HS-27A (cell line): ENCODE results near the gene PAPLN.
"Not testable (repeated sequence)": the region's sequence is repeated elsewhere in the genome, so short reads cannot be mapped to it uniquely, and the experiment has no call there.

Source experiments
- DNase-seq: peaks from one replicate; pipeline ENCODE4 v3.0.0-alpha.2; 2012; ENCODE audit warnings: low read depth, missing footprints

PAPLN gene, protein sequence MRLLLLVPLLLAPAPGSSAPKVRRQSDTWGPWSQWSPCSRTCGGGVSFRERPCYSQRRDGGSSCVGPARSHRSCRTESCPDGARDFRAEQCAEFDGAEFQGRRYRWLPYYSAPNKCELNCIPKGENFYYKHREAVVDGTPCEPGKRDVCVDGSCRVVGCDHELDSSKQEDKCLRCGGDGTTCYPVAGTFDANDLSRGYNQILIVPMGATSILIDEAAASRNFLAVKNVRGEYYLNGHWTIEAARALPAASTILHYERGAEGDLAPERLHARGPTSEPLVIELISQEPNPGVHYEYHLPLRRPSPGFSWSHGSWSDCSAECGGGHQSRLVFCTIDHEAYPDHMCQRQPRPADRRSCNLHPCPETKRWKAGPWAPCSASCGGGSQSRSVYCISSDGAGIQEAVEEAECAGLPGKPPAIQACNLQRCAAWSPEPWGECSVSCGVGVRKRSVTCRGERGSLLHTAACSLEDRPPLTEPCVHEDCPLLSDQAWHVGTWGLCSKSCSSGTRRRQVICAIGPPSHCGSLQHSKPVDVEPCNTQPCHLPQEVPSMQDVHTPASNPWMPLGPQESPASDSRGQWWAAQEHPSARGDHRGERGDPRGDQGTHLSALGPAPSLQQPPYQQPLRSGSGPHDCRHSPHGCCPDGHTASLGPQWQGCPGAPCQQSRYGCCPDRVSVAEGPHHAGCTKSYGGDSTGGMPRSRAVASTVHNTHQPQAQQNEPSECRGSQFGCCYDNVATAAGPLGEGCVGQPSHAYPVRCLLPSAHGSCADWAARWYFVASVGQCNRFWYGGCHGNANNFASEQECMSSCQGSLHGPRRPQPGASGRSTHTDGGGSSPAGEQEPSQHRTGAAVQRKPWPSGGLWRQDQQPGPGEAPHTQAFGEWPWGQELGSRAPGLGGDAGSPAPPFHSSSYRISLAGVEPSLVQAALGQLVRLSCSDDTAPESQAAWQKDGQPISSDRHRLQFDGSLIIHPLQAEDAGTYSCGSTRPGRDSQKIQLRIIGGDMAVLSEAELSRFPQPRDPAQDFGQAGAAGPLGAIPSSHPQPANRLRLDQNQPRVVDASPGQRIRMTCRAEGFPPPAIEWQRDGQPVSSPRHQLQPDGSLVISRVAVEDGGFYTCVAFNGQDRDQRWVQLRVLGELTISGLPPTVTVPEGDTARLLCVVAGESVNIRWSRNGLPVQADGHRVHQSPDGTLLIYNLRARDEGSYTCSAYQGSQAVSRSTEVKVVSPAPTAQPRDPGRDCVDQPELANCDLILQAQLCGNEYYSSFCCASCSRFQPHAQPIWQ

DNA sequence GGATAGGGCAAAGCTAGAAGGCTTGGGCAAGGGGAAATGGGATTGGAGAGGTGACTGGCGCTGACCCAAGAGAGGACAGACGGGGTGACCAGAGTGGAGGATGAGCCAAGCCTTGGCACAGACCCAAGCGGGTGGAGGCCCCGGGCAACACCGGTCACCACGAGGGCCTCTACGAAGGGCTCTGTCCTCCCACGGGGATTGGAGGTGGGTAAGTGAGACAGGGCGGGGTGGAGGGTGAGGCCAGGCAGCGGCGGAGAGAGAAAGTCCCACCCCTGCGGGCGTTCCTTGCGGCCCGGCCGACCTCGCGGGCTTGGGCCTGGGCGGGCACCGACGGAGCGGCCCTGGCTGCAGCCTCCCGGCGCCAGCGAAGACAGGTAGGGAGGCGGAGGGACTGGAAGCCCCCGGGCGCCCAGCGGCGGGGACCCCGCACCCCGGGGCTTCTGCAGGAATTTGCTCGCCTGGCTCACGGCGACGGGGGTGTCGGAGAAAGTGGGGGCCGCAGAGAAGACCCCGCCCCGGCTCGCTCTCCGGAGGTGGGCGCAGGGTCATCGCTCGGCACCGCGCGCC, at the start of gene PAPLN:
Gene PAPLN (plus strand): TSS at position 288 of the 567 bp plus-strand sequence. CDS start 2,273 bp downstream, outside the sequence.
- no peak for DNase-seq

DNA sequence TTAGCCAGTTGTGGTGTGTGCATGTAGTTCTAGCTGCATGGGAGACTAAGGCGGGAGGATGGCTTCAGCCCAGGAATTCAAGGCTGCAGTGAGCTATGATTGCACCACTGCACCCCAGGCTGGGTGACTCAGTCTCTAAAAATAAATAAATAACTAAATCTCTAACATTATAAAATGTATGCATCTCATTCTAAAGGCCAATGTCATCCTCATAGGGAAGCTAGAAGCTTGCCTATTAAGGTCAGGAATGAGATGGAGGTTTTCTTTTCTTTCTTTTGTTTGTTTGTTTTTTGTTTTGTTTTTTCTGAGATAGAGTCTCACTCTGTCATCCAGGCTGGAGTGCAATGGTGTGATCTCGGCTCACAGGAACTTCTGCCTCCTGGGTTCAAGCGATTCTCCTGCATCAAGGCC, 48.8 kb upstream of the PAPLN start:
- DNase-seq: peak; percentile 5

DNA sequence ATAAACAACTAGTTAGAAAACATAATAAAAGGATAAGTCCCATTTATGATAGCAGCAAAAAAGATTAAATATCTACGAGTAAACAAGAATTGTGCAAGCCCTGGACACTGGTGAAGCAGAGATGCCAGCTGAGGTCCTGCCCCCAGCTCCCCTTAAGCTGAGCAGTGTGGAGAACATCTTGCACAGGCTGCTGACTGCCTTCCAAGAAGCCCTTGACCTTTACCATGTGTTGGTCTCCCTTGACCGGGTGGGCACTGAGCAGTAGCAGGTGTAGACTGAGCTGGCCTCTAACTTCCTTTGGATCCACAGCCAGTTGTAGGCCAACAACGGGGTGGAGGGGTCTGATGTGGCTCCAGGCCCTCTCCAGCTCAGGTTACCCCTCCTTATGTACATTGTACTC, 47.7 kb upstream of the PAPLN start:
- DNase-seq: no peak

DNA sequence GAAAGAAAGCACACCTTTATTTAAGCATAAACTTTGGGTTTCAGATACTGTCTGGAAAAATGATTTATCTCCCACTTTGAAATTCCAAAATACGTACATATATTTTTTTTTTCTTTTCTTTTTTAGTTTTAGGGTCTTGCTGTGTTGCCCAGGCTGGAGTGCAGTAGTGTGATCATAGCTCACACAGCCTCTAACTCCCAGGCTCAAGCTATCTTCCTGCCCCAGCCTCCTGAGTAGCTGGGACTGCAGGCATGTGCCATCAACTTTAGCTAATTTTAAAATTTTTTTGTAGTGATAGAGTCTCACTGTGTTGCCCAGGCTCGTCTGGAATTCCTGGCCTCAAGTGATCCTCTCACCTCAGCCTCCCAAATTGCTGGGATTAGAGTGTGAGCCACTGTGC, 45.9 kb upstream of the PAPLN start:
- no peak for DNase-seq

DNA sequence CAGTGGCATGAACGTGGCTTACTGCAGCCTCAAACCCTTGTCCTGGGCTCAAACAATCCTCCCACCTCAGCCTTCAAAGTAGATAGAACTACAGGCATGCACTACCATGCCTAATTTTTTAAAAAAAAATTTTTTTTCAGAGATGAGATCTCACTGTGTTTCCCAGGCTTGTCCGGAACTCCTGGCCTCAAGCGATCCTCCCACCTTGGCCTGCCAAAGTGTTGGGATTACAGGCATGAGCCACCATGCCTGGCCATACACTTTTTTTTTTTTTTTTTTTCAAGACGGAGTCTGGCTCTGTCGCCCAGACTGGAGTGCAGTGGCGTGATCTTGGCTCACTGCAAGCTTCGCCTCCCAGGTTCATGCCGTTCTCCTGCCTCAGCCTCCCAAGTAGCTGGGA, 43.0 kb upstream of the PAPLN start:
- not testable (repeated sequence) for DNase-seq

DNA sequence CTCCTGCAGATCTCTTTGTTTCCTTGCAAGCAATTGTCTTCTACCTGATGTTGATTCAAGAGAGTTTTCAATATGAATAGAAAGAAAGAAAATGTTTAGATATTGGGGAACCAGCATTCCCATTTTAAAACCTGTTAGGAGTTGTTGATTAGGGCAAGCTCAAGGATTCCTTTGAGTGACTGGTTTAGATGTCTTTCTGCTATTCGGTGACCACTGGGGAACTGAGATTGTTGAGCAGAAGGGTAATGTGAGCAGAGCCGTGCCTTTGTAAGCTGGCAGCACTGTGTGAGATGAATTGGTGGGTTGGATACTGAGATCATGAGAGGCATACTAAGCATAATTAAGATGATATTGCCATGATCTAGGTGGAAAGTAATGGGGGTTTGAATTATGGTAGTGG, 39.1 kb upstream of the PAPLN start:
- DNase-seq: no peak

DNA sequence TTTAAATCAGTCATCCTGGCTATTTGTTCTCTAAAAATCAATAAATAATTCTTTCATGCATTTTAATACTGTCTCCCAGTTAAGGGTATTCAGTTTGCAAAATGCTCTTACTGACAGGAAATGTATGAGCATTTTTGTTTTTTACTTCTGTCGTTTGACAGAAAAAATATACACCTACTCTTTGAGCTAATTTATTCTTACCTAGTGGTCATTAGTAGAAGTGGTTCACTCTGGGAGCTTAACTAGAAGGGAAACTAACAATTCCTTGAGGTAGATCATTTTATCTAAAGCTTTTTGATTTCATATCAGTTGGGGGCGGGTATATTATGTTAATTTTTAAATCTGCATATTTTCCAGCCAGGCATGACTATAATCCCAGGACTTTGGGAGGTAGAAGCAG, 33.8 kb upstream of the PAPLN start:
- no peak for DNase-seq

DNA sequence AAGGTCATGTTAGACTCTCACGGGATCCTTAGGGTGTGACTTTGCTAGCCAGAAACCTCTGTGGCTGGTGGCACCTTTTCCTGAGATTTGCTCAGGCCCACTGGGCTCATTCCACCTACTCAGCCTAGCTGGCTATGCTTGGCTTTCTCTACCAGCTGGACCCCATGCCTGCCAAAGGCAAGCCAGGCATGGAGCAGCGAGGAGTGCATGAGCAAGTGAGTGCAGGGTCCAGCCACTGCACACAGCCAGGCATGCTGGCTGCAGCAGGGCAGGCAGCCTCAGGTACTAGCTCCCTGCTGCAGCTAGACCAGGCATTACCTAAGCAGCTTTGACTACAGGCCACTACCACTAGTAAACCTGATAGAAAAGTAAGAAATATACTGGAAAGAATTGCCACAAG, 29.7 kb upstream of the PAPLN start:
- DNase-seq: no peak

DNA sequence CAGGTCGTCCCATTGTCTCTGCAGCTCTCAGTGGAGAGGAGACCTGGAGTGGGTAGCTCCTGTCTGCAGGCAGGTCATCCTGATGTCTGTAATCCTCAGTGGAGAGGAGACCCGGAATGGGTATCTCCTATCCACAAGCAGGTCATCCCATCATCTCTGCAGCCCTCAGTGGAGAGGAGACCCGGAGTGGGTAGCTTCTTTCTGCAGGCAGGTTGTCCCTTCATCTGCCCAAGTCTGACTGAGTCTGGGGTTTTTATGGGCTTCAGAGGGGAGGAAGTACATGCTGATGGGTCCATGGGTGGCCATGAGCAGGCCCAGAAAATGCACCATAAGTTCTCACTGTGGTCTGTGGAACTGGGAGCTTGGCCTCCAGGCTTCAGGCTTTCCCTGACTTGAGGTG, 28.9 kb upstream of the PAPLN start:
- DNase-seq: no peak

DNA sequence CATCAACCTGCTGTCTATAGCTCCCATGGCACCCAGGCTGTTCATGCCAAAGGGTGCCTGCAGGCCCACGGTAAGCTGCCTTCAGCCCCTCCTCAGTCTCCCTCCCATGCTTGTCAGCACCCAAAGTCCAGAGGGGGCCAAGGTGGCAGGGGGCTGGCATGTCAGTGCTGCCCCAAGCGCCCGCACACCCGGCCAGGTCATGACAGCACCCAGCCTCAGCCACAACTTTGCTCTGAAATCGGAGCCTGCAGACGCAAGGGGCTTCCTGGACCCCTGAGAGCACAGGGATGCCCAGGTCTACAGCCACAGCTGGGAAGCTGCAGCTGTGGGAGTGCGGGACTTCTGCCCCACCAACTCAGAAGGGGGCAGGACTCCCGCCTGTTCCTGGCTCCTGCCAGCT, 28.5 kb upstream of the PAPLN start:
- DNase-seq: no peak

DNA sequence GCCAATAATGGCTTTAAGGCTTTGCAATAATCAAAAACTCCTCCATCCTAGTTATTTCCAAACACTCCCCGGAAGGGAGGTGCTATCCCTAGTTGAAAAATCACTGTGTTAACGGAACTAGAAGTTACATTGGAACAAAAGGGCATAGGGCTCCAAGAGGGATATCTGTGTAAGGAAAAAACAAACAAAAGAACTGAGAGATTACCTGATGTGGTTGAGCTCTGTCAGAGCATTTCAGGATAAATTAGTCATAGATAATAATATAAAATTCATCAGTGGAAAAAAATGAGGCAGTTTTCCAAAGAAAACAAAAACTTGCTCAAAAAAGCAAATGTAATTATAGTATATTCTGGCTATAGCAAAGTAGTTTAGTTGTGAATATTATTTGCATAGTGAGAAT, 27.4 kb upstream of the PAPLN start:
- no peak for DNase-seq

DNA sequence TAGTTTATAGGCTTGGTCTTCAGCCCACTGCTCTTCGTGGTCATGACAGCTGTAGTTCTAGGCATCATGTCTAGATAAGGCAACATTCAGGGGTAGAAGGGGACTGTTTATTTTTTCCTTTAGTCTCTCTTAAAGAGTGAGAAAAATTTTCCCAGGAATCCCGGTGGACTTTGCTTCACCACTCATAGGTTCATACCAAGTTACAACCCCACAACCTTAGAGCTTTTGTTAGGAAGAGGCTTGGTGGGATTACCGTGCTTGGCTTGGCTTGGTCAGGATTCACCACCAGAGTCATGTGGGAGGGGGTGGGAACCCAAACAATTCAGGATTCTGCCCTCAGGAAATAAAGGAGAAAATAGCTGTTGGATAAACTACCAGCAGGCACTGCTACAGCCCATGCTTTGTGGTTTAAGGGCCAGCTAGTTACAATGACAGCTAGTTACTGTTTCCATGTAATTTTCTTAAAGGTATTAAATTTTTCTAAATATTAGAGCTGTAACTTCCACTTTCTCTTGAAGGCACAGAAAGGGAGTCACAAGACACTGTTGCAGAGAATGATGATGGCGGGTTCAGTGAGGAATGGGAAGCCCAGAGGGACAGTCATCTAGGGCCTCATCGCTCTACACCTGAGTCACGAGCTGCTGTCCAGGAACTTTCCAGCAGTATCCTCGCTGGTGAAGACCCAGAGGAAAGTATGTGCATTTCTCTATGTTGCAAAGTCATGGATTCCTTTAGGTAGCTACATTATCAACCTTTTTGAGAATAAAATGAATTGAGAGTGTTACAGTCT, 25.9 kb upstream of the PAPLN start:
- no peak for DNase-seq

DNA sequence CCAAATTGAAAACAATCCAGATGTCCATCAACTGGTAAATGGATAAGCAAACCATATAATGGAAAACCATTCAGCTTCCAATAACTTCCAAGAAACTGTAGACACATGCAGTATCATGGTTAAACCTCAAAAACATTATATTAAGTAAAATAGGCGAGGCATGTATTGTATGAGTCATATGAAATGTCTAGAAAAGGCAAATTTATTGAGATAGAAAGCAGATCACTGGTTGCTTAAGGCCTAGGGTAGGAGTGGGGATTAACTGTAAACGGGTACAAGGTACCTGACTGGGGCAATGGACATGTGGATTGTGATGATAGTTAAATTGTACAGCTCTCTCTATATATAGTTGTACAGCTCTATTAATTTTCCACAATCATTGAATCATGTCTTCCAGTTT, 21.3 kb upstream of the PAPLN start:
- no peak for DNase-seq

DNA sequence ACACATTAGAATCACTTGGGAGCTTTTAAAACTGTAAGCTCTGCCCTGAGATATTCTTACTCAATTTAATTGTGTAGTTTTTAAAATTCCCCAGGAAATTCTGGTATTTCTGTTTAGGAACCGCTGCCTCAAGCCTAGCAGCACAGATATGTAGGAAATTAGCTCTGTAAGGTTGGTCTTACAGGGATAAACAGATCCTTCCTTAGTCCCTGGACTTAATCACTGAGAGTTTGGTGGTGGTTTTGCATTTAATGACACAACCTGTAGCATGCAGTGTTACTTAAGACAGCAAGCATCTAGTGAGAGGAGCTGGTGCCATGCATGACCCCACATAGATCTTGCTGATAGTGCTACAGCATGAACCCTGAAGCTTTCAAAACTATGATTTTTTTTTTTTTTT, 19.9 kb upstream of the PAPLN start:
- DNase-seq: no peak

DNA sequence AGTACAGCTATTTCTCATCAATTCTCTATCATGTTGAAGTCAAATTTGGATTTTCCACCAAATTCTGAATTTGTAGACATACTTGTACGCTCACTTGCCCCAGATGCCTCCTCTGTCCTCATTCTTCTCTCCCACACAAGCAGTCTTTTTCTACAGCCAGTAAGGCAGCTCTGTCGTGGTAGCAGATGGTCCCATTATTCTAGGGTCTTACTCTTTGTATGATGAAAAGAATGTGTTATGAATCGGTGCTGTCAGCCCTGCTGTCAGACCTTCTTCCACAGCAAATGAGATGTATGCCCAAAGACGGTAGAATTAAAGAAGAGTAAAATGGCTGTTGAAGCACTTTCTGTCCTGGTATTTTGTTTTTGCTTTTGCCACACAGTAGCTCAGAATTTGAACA, 17.2 kb upstream of the PAPLN start:
- DNase-seq: no peak

DNA sequence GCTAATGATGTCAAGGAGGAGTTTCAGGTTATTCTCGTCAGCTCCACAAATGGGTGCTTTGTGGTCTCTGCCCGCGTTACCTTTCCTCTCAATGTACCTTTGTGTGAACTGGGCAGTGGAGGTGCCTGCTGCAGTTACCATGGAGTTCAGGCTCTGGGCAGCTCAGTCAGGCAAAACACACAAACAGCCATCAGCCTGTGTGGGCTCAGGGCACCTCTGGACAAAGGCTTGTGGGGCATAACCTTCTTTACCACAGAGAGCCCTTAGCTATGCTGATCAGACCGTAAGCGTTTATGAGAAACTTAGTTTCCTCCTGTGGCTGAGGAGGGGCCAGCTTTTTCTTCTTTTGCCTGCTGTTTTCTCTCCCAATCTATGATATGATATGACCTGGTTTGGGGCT, 16.7 kb upstream of the PAPLN start:
- DNase-seq: no peak

DNA sequence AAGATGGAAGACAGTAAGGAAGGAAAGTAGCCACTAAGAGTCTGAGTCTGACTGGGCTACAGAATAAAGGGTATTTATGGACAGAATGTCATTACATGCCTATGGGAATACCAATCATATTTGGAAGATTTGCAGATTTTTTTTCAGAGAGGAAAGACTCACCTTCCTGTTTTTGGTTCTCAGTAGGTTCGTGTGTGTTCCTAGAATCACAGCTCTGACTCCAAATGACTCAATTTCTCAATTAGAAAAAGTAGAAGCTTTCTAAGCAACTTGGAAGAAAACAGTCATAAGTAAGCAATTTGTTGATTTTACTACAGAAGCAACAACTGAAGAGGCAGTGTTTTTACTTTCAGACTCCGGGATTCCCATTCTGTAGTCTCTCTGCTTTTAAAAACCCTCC, 15.4 kb upstream of the PAPLN start:
- no peak for DNase-seq

DNA sequence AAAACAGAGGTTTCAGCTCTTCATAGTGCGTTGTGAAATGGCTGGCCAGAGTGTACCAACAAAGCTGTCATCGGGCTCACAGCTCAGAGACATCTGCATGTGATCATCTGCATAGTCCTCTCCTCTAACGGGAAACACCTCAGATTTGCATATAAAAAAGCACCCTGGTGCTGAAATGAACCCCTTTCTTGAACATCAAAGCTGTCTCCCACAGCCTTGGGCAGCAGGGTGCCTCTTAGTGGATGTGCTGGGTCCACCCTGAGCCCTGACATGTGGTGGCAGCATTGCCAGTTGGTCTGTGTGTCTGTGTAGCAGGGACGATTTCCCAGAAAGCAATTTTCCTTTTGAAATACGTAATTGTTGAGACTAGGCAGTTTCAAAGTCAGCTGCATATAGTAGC, 14.3 kb upstream of the PAPLN start:
- no peak for DNase-seq

DNA sequence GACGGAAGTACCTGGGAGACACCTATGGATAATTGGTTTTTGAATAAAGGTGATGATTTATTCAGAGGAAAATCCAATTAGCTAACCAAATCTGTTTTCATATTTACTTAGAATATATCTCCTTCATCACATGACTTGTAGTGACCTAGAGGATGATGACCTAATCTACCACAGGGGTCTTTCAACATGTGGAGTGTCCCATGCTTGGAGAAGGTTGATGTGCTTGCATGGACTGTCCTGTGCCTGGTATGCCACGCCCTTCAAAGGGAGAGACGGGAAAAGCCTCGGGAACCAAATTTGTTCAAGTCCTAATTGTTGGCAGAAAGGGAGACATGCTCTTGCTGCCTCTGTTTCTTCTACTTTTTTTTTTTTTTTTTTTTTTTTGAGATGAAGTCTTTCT, 11.8 kb upstream of the PAPLN start:
- no peak for DNase-seq

DNA sequence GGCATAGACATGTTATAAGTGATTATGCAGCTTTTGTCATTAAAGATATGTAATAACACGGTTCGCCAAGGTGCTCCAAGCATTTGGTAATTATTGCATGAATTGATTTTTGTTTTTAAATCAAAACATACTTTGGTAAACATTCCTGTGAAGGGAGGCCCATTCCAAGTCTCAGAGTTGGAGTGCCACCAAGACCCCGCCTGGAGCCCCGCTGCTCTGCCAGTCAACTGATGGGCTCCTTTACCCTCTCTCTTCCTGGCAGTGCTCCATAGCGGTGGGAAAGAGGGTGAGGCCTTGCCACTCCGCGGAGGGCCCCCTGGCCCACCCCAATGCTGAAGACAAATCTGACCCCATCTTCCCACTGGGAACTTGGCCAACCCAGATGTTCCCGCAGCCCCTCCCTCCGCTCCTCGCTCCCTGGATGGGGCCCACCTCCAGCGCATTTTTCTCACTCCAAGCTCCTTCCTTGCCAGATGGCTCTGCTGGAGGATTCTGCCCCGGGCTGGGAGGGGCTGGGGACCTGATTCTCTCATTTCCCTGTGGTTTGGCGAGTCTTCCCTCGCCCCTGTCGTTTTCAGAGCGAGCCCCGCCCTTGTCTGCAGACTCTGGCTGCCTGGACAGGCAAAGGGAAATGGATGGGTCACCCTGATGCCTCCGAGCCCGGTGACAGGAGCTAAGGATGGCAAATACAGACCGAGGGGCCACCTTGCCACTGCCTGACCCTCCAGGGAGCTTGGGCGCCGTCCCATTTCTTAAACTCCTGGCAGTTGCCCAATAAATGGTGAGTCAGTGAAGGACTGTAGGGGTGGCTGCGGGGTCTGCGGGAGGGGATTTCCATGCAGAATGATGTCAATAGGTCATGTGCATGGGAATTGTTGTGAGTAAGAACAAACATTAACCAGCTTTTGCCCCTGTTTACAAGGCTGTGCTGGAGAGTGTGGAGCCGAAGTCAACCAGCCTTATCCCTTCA, 9.2 kb upstream of the PAPLN start:
- DNase-seq: peak; percentile 49
